NCI-H2196 treated with DMSO at 0.1 percent for 48 hours (cell line): Measurements from ENCODE around the gene FGD4.
"Not testable (repeated sequence)": the region's sequence is repeated elsewhere in the genome, so short reads cannot be mapped to it uniquely, and the experiment has no call there.

Source experiments
- DNase-seq: peaks from one replicate; lab custom pipeline; 2025; ENCODE audit not compliant: unreplicated experiment; lab: John Stamatoyannopoulos, UW

FGD4 gene

DNA sequence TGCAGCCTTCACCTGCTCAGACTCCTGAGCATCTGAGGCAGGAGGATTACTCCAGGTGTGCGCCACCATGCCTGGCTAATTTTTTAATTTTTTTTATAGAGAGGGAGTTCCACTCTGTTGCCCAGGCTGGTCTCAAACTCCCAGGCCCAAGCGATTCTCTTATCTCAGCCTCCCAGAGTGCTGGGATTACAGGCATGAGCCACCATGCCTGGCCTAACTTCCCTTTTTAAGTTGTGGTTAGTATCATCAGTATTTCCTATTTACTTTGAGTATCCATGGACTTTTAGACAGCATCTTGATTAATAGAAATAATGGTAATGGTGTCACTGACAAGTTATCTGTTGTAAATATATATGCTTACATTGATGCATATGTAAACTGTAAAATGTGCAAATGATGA lies 116.9 kb downstream of the FGD4 start:
- DNase-seq = no peak

DNA sequence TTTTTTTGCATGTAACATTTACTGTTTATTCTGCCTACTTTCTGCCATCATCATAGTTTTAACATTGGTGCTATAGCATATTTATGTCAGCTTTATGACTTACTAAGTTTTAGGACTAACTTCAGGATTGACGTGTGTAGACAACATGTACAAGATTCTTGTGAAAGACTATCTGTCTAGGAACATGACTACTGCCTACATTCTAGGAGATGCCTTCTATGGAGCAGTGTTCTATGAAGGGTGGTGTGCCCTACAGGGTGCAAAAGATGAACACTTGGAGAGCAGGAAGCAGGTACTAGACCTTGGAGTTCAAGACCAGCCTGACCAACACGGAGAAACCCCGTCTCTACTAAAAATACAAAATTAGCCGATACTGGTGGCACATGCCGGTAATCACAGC lies 118.6 kb downstream of the FGD4 start:
- DNase-seq = no peak

DNA sequence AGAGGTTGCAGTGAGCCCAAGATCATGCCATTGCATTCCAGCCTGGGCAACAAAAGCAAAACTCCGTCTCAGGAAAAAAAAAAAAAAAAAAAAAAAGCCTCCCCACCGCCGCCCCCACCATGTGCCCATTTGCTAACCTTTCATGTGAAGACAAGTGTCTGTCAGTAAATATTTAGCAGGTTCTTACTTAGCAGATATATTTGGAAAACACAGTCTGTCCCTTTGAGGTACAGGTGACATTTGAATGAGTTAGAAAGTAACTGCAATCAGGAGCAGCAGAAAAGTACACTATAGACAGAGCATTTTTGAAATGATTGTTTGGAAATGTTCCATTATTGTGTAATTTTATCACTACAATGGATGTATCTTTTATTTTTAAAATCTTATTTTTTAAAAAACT lies 119.7 kb downstream of the FGD4 start:
- no peak for DNase-seq

DNA sequence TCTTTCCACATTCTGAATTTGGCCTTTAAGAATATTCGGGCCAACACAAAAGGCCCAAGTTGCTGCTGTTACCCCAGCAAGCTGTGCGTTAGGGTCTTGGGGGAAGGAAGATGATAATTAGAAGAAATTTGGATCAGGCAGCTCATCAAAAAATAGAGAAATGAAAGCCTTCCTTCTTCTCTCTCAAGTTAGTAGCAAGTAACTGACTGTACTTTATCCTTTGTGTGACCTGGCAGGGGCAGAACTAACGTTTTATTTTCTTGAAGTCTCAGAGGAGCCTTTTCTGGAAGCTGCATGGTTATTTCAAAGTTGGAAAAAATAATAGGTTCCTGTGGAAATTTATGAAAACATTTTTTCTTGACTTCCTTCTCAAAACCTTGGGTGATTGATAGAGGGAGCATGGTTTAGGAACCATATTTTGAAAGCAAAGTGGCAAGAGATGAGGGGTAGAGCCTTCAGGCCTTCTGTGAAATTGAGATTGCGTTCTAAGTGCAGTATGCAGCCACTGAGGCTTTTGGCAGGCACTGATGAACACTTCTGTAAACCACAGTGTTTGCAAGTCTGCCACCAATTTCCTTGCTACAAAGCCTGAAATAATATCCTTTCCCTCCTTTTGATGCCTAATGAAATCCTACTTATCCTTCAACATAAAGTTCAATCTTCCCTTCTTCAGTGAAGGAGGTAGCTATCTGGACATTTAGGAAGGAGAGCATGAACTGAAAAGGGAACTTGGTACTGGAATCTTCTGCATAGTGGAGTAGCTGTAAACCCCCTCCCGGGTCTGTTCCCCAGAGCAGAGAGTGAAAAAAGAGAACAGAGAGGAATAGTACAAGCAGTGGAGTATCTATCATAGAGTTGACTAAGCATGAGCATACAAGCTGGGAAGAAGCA lies 123.2 kb downstream of the FGD4 start:
- no peak for DNase-seq

DNA sequence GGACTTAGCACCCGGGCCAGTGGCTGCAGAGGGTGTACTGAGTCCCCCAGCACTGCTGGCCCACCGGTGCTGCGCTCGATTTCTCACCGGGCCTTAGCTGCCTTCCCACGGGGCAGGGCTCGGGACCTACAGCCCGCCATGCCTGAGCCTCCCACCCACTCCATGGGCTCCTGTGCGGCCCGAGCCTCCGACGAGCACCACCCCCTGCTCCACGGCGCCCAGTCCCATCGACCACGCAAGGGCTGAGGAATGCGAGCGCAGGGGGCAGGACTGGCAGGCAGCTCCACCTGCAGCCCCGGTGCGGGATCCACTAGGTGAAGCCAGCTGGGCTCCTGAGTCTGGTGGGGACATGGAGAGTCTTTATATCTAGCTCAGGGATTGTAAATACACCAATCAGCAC lies 126.4 kb downstream of the FGD4 start:
- not testable (repeated sequence) for DNase-seq

DNA sequence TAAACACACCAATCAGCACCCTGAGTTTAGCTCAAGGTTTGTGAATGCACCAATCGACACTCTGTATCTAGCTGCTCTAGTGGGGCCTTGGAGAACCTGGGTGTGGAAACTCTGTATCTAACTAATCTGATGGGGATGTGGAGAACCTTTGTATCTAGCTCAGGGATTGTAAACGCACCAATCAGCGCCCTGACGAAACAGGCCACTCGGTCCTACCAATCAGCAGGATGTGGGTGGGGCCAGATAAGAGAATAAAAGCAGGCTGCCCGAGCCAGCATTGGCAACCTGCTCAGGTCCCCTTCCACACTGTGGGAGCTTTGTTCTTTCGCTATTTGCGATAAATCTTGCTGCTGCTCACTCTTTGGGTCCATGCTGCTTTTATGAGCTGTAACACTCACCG lies 127.0 kb downstream of the FGD4 start:
- not testable (repeated sequence) for DNase-seq

DNA sequence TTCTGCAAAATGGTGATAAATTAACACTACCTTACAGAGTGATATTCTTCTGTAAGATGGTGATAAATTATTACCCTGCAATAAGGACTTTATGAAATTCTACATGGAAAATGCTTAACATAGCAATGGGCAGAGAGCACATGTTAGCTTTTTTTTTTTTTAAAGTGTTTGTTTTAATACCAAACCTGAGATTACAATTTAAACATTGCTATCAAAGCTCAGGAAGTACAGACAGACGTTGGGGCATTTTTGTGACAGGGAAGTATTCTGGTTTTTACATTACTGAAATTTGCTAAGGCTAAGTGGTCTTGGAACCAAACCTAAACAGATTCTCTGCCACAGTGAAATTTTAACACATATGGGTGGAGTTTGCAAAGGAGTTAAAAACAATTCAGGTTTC lies 133.1 kb downstream of the FGD4 start:
- DNase-seq = no peak

DNA sequence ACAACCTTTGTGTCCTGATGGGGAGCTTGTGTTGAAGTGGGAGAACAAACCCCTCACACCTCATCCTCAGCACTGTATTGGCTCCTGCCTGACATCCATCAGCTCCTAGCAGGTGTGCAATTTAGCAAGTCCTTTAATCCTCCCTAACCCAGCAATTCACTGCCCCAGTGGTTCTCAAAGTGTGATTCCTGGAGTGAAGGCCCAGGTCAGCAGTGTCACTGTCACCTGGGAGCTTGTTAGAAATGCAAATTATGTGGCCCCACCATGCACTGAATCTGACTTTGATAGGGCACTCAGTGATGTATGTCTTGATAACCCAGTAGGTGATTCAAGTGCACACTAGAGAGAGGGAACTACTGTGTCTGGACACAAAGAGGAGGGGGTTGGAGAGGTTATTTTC lies 133.6 kb downstream of the FGD4 start:
- no peak for DNase-seq

DNA sequence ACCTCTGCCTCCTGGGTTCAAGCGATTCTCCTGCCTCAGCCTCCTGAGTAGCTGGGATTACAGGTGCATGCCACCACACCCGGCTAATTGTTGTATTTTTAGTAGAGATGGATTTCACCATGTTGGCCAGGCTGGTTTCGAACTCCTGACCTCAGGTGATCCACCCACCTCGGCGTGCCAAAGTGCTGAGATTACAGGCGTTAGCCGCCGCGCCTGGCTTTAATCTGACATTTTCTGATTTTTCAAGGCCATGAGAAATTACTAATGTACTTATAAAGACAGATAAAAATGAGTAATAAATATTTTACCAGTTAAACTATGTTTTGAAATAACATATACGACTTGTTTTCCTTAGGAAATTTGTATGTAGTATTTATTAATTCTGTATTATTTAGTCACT lies 134.1 kb downstream of the FGD4 start:
- not testable (repeated sequence) for DNase-seq

DNA sequence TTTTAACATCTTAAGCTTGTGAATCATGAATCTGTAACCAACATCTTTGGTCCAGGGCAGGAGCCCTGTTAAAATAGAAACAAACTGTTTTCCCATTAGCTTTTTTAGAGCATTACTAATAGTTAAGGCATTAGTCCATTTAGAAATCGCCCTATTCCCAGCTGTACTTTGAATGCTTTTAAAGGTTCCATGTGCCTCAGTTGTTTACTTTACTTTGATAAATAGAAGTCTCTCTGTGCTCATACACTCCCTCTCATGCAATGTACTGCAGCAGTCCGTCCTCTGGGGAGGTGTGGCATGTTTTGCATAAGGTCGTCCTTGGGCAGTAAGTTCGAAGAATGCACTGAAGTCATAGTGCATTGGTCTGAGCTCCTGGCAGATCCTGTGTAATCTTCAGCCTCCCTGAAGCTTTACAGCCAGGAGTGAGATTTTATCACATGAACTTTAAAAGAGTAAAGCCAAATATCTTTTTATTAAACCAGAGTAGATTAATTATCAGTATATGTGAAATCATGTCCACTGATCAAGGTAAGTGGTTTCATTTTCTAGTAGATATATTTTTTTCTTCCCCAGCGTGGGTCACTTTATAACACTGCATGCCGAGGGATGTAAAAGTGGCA lies 134.7 kb downstream of the FGD4 start:
- no peak for DNase-seq

DNA sequence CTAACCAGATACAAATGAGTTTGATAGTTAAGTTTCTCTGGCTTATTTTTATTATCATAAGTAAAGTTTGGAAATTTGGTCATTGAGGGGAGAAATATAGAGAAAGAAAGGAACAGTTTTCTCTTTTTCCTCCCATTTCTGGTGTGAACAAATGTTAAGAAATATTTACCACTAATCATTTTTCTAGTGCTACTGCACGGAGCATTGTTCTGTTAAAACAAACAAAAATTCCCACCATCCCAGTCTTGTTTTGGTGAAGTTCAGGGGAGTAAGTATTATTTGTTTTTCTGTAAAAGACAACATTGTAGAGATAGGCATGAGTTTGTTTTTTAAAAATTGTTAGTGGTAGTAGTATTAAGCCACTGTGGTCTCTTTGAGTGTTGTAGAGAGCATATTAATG lies 135.3 kb downstream of the FGD4 start:
- DNase-seq = no peak

DNA sequence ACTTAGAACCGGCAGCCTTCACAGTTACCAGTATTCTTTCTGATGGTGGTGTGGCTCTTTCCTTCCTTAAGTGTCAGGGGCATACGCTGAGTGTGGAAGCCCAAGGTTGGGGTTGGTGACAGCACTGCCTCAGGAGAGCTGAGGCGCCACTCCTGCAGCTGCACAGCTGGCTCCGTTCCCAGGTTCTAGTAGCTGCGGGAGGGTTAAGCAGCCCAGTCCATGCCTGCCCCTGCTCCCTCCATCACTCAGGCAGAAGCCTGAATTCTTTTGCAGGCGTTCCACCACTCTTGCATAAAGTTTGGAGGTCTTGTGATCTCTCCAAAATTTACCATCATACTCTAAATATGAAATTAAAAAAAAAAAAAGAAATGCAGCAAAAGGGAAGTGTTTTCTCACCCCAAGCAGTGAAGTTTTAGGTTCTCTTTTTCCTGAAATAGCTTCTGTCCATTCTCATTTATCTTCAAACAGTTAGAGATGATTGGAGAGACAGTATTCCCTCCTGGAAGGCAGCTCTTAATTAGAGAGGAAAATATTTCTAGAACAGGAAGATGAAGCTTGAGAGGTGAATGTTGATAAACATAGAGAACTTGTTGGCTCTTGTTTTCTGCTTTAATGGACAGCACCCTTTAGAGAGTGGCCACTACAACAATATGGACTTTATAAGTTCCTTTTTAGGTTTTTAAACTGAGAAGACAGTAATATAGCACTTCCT lies 136.1 kb downstream of the FGD4 start:
- peak; percentile 61 for DNase-seq

DNA sequence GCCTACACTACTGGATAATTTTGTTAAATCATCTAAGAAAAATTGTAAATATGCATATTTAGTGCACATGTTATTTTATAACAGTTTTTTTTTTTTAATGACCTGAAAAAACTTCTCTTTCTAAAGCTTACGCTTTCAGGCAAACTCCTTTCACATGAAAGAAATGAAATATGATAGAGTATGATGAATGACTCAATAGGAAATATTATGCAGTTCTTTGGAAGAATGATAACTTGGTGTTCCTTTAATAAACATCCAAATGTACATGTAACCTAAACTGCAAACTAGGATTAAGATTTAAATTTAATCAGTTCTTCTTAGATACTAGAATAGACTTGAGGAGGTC lies 136.6 kb downstream of the FGD4 start:
- no peak for DNase-seq

DNA sequence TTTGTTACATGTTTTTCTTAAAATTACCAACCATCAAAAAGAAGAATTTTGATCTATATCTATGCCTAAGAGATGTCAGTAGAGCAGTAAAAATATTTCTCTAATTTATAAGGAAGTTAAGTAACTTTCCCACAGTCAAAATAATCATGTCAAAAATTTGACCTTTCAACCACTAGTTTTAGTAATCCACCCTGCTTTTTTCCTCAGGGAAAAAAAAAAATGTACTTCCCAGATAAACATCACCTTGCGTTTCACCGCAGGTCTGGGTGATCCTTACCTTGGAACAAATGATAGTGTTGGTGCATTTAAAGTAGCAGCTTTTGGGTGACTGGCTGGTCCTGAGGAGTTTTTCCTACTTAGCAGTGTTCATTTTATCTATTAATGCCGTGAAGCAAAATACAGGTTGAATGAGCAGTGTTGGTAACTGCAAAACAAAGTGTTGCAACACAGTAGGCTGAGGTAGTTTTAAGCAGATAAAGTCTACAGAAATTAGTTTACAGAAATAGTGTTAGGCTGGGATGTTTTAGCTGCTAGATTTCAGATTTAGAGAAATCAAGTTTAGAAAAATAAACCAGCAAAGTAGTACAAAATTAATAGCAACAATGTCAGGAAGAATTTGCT lies 142.5 kb downstream of the FGD4 start:
- DNase-seq = no peak

DNA sequence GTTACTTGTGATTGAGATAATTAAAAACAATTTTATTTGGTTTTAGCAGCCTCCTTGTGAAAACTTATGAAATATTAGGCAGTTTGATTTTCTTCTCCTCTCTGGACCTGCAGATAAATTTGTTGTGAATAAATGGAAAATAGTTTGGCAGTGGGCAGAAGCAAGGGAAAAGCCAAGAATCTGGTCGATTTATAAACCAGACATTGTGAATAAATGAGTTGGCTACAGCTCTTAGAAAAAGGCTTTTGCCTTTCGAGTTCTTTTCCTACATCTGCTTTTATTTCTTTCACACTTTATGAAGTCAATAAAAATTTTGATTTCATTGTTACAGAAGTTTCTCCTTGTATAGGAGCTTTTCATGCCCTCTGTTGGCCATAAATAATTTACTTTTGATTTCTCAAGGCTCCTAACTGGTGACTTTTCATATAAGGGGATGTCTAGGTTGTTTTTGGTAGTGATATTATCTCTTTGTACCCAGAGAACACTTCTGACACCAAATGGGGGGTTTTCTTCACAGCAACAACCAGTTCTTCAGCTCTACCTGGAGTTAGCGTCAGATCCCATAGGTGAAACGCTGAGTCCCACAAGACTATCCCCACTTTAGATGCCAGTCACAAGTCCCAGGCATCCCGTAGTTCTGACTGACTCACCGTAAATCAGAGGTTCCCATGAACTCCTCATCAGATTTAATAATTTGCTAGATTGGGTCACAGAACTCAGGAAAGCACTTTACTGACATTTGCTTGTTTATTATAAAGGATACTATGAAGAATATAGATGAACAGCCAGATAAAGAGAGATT lies 143.3 kb downstream of the FGD4 start:
- DNase-seq = no peak

DNA sequence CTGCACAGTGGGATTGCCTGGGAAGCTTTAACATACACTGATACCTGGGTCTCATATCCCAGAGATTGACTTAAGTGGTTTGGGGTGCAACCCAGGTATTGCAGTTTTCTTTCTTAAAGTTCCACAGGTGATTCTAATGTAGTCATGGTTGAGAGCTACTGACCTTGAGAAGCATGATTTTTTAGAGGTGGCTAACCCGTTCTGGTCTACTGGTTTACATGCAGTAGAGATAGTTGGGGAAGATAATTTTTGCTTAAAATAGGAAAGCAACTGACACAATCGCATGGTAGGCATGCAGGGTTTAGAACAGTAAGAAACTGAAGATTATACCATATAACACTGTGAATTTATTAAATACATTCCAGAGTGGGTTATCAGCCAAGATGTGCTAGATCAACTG lies 145.5 kb downstream of the FGD4 start:
- DNase-seq = no peak

DNA sequence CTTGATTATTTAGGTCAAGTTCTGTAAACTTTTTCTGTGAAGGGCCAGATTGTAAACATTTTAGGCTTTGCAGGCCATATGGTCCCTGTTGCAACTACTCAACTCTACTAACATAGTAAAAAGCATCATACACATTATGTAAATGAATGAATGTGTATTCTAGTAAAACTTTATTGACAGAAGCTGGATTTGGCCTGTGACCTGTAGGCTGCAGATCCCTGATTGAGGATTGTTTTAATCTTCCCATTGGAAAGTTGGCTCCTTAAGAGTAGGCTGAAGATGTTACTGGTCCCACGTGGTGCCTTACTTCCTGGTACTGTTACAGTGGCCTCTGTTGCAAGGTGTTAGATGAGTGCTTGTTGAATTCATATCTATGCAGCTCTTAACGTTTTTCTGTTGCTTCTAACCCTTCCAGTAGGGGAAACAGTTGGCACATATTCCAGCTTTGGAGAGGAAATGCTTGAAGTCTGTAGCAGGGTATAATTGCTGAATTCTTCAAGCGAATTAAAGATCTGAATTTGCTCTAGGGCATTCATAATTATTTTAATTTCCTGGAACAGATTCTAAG lies 146.1 kb downstream of the FGD4 start:
- no peak for DNase-seq

DNA sequence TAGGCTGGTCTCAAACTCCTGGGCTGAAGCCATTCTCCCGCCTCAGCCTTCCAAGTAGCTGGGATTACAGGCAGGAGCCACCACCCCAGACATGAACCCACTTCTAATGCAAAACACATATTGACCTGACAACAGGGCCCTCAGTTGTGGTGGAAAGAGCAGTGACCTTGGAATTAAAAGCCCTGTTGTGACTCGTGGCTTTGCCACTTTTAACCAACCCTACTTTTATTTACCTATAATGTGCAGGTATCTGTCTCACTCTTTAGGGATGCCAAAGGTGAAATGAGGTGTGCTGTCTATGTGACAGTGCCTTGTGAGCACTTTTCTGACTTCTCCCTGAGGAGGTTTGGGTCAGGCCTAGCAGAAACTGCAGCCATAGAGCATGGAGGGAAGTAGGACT lies 146.9 kb downstream of the FGD4 start:
- DNase-seq = no peak

DNA sequence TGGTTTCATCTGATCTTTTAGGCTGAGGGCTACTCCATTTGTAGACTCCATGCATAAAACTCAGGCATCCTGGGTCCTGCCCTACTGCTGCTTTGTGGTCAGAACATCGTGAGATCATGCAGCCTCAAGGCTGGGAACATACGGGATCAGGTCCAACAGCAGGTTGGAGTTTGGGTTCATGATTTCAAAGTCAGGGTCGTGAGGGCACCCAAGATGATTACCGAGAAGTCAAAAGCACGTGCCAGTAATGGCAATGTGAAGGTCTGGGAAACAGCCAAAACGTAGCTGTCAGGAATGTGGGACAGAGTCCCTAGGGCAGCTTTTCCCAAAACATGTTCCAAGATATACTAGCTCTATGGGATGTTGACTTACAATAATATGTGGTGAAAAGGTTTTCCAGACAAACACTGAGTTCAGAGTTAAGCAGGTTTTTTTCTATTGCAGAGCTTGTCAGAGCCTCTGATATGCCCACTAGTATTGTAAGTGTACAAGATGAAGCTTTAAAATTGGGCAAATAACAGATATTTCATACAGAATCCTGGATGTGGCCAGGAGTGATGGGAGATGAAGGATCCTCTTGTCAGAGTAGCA lies 149.4 kb downstream of the FGD4 start:
- no peak for DNase-seq

DNA sequence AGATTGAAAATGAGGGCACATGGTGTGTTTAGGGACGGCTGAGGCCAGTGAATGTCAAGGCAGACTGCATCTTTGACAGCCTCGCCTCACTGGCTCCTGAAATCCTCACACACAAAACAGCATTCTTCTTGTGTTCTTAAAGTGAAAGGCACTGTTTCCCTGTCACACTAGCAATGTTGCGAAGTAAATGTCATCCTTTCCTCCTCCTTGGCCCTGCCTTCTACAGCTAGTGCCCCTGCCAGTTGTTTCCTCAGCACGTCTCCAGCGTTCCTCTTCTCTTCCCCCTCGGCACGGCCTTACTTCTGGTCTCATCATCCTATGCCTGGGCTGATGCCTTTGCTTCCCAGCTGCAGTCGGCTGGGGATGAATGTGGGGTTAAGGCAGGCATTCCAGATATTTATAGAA lies 150.3 kb downstream of the FGD4 start:
- no peak for DNase-seq
